GM18909 (cell line): ENCODE results near the gene TRAF3IP1.

Experiments used
- ATAC-seq: cut with Tn5 transposase; IDR thresholded peaks from one replicate; pipeline ENCODE4 v1.9.1; 2021; ENCODE audit warnings: mild to moderate bottlenecking; ENCODE audit not compliant: unreplicated experiment, poor library complexity

Gene TRAF3IP1

DNA sequence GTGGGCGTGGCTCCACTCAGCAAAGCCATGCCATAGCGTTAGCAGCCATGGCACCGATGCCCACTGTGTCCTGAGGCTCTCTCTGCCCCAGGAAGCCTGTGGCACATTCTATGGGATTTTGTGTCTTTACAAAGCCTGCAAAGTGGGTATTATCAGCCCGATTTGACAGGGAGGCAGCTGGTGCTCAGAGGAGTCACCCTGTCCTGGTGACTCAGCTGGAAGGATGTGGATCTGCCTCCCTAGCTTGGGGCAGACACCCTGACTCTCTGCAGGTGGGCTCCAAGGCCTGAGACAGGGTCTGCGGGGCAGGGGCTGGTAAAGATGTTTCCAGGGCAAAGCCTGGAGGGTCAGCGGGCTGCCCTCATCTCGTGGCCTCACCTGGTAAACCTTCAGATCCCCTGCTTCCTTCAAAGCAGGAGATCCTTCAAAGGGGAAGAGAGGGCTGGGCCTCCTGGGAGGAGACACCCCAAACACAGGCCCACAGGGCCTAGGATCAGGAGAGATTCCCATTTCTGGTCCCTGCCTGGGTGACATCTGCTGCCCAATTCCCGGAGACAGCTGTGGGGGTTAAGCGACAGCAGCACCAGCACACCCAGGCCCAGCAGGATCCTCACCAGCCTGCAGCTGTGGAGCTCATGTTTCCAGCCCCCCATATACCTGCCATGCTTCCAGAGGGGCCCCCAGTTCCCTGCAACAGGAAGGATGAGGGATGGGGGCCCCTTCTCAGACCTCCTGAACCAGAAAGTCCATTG lies 103.4 kb downstream of the TRAF3IP1 start:
- ATAC-seq = no peak

DNA sequence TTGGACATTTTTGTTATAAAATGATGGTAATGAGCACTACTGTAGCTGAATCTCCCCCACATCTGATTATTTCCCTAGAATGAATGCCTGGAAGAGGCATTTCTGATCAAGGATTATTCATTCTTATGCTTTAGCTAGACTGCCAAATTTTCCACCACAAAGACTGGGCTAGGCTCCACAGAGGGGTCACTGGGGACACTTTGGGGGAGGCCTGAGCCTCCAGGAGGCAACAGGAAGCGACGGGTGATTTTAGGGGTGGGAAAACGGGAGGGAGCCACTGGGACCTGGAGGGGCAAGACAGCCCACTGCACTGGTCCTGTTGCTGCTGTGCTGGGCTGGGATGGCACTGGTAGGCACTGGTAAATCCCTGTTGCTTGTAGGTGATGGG lies 104.0 kb downstream of the TRAF3IP1 start:
- ATAC-seq = no peak

DNA sequence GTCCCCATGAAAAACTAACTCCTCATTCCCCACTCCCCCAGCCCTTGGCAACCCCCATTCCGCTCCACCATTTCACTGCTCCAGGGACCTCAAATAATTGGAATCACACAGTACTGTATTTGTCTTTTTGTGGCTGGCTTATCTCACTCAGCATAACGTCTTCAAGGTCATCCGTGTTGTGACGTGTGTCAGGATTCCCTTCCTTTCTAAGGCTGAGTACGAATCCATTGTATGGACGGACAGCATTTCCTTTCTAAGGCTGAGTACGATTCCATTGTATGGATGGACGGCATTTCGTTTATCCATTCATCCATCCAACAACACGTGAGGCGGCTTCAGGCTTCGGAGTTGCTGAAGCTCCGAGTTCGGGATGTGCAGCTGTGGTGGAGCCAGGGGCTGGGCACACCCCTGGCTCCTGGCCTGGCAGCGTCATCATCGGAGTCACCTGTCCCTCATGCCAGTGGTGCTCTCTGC lies 105.2 kb downstream of the TRAF3IP1 start:
- no peak for ATAC-seq

DNA sequence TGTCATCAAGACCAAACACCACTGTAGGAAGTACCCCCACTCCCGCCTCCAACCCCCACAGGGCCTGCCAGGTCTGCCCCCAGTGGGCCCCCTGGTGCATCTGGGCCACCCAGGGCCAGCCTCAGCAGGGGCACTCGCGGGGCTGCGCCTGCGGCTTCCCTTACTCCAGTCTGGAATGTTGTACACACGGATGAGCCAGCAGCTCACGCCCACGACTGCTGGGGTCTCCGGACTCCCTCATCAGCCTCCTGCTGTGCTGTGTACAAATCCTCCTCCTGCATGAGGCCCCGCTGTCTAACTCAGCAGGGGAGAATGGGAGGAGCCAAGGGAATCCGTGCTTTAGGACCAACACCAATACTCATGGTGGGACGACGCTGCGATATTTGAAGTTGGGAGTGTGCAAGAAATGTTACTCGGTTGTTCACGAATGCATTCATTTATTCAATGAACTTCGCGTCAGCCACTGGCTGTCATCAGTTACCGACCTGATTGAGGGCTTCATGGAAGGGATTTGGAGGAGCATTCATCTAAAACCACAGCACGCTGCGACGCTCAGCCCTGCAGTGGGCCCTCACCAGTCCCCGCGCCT lies 105.8 kb downstream of the TRAF3IP1 start:
- peak; percentile 13 for ATAC-seq

DNA sequence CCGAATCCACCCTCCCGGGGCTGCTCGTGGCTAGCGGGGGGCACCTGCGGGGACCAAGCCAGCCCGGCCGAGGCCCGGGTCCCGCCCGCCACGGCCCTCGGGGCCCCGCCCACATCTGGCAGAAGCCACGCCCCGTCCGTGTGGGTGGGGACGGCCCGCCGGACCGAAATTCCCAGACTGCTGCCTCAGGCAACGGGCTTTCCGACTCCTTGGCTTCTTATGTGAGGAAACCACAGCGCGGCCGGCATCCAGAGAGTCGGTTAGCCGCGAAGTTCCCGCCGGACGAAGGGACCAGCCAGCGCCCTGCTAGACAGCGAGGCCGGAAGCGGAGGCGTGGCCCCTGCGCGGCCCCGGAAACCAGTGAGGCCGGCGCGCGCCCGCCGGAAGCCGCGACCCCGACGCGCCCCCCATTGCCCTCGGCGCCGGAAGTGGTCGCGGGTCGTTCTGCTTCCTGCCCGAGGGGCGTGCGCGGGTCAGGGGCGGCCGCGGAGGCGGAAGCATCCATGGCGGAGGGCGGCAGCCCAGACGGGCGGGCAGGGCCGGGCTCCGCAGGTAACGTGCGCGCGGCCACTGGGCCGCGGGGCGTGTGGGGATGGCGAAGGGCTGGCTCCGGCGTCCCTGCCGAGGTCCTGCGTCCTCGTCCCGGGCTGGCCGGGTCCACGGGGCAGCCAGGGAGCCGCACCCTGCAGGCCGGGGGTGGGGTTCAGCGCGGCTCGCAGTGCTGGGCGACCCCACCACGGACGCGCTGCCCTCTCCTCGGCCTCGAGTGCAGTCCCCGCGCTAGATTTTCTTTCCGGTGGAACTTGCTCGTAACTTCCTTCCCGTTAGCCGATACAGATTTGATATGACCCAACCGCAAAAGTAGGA lies 106.5 kb downstream of the TRAF3IP1 start, which contains the start of gene ASB1:
Gene ASB1, plus strand, starts transcription at position 360 of the 867 bp plus-strand sequence. Its CDS starts 144 bp downstream, at position 504.
- ATAC-seq = peak; percentile 86

DNA sequence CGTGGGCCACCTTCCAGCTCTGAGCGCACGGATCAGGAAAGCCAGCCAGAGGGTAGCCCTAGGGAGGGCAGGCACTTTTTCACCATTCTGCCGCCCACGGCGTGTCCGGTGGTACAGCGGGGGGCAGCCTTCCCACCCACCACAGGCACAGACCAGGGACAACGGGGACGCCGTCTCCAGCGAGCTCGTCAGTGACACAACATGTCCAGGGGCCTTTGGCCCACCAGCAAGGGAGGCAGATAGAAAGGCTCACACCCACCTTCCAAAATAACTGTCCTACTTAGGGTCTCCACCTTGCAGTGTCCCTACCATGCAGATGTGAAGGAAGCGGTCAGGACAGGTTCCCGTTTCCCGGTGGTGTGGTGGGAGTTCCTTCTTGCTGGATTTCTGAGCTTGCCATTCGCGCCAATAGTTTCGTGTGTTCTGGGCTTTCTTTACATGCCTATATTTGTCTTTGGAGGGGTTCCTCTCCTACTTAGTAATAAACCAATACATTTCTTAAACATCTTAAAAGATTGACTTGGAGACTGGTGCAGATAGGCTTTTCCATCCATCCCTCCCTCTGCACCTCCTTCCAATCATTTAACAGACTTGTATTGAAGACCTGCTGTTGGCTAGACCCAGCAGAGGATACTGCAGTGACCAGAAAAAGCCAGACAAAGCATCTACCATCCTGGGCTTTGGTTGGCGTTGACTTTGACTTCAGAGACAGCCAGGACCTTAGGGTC lies 107.3 kb downstream of the TRAF3IP1 start:
- ATAC-seq = peak; percentile 7

DNA sequence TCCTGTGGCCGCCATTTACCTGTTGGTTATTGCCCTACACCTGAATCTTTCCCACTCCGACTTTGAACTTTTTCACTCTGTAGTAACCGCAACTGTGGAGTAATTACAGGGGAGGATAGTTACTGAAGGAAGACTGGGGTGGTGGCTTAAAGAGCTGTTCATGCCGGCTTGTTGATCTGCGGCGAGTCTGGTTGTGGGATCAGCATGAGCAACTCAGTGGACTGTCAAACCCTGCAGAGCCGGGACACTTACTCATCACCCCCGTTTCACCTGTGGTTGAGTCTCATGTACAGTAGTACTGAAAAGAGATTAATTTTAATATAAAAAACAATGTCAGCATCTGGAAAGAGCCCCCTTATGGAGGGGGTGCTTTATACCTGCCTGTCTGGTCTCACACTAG lies 108.5 kb downstream of the TRAF3IP1 start:
- no peak for ATAC-seq

DNA sequence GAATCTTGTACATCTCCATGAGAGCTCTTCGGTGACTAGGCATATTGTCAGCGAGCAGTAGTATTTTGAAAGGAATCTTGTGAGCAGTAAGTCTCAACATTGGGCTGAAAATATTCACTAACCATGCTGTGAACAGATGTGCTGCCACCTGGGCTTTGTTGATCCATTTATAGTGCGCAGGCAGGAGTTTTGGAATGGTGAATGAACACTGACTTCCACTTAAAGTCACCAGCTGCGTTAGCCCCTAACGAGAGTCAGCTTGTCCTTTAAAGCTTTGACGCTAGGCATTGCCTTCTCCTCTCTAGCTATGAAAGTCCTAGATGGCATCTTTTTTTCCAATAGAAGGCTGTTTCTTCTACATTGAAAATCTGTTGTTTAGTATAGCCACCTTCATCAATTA lies 110.5 kb downstream of the TRAF3IP1 start:
- no peak for ATAC-seq

DNA sequence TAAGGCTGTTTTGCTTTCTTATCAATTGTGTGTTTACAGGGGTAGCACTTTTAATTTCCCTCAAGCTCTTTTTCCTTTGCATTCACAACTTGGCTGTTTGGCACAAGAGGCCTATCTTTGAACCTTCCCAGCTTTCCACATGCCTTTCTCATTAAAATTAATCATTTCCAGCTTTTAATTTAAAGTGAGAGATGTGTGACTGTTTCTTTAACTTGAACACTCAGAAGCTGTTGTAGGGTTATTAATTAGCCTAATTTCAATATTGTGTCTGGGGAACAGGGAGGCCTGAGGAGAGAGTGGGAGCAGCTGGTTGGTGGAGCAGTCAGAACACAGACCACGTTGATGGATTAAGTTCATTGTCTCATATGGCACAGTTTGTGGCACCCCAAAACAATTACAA lies 111.1 kb downstream of the TRAF3IP1 start:
- ATAC-seq = no peak

DNA sequence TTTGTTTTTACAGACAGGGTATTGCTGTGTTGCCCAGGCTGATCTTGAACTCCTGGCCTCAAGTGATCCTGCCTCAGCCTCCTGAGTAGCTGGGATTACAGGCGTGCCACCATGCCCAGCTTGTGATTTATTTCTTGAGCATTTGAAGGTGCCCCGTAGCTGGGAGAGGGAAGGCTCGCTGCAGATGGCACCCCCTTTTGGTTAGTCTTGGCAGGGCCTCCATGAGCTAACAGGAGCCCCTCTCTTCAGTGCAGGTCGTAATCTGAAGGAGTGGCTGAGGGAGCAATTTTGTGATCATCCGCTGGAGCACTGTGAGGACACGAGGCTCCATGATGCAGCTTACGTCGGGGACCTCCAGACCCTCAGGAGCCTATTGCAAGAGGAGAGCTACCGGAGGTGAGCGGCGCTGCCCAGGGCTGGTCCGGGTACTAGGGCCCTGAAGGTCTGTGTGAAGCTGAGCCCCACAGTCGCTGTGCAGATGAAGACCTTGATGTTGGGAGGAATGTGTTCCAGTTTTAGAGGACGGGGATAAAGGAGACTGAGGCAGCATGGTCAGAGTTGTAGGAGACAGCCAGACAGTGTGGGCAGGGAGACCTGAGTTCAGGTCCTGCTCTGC lies 113.1 kb downstream of the TRAF3IP1 start:
- no peak for ATAC-seq

DNA sequence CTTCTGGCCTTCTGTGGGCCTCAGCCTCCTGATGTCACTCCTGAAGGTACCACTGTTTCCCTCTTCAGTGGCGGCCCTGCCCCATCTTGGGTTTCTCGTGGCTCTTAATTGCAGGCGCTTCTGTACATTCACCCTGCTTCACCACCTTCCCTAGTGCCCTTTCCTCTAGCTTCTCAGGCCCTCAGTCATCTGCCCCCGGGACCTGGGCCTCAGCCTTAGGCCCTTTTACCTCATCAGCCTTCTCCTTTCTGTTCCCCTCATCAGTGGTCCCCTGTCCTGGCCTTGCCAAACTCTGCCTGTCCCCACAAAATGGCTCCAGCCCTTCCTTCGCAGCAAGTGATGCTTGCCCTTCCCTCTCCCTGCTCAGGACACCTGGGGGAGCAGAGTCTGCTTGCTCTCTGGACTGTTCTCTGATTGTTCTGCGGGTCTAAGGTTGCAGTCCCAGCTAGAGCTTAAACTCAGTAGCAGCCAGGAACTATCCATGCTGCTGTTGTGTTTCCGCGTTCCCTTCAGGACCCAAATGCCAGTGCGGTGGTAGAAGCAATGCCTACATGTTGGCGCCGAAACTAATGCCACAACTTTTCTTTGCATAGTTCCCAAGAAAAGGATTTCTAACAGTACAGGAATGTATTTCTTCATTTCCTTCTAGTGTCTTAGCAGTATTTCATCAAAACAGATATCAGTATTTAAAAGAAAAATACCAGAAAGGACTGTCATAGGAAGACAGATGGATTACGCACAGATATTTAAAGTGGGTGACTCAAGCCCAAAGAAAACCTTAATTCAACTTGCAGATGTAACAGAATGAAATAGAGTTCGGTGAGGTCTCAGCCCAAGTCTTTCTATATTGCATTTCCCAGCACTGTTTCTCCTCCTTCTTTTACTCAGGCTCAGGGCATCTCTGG lies 113.9 kb downstream of the TRAF3IP1 start:
- no peak for ATAC-seq

DNA sequence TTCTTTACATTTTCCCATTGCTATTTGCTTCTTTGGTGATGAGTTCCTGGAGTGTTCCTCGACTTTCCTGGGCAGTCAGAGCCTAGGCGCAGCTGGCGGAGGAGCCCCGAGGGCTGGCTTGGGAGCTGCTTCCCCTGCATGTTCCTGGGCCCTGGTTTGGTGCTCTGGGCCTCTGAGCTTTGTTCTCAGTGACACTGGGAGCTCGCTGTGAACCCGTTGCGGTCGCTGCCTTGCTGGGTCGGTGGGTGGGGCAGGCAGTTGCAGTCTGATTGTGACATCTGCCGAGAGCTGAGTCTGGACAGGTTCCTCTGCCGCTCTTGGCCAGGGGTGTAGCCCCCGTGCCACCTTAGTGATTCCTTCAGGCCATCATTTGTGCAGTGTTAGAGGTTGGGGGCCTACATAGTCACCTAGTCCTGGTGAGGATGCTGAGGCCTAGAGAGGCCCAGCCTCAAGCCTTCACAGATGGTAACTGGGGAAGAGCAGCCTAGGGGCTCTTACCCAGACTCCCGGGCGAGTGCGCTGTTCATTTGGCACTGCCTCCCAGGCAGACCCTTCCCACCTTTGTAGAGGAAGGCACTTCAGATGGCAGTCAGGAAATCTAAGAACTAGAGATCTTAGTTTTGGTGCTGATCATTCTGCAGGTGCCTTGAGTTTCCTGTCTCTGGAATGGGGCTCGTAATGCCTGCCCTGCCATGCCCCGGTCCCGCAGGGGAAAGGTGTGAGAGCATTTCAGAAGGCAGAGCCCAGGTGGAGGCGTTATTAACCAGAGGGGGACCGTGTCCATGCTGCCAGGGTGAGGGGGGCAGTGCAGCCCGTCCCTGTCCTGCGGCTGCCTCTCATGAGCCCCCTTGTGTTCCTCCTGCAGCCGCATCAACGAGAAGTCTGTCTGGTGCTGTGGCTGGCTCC lies 114.8 kb downstream of the TRAF3IP1 start:
- ATAC-seq = no peak

DNA sequence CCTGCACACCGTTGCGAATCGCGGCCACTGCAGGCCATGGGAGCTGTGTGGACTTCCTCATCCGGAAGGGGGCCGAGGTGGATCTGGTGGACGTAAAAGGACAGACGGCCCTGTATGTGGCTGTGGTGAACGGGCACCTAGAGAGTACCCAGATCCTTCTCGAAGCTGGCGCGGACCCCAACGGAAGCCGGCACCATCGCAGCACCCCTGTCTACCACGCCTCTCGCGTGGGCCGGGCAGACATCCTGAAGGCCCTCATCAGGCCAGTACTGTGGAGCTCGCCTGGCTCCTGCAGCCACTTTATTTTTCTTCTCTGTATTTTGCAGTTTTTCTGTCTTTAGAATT lies 115.4 kb downstream of the TRAF3IP1 start:
- ATAC-seq = no peak

DNA sequence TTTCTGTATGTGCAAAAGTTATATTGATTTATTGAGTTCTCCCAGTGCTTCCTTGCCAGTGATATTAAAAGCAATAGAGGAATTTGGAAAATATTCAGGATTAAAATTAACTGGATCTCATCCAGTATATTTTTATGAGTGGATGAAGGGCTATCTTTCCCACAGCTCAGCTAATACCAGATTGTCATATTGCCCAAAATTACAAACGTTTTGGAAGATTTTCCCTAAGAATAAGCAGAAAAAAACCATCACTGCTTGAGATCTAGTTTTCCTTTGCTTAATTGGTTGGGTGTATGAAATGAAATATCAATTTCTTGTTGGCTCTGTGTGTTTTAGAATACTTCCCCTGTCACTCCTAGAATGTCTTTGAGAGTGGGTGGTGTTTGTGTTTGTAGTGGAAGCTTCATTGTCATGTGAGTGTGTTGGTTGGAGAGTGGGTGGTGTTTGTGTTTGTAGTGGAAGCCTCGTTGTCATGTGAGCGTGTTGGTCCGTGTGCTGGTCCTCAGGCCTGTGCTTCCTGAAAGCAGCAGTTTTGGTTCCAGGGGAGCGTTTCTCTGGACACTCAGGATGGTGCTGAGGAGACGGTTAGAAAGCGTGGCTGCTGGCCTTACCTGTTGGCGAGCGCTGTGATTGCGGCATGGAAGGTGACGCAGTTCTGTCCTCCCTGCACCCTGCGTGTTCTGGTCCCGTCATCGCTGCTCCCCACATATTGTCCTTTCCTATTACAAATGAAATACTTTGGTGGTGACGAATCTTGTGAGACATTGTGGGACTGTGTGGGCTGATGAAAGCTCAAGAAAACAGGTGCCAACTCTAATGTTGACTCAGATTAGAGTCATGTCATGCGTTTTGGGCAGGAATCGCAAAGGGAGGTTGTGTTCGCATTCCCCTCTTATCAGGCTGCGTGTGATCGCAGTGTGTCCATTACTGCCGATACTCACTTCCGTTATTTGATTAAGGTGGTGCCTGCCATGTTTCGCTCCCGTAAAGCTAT lies 118.8 kb downstream of the TRAF3IP1 start:
- no peak for ATAC-seq

DNA sequence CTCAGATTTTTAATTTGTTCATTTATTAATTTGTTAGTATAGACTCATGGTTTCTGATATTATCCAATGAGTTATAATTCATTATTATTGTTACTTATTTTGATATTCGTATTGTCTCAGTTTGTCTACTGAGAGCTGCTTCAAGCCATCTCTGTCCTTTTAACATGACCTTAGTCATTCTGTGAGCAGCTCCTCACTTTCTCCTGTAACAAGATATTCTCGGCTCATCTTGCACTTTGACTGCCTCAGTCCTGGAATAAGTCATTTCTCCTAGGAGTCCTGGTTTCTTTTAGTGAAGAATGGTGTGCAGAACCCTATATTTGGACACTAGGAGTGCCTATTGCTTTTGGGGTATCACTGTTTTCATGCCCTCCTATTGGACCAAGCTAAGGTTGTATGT lies 119.6 kb downstream of the TRAF3IP1 start:
- ATAC-seq = no peak

DNA sequence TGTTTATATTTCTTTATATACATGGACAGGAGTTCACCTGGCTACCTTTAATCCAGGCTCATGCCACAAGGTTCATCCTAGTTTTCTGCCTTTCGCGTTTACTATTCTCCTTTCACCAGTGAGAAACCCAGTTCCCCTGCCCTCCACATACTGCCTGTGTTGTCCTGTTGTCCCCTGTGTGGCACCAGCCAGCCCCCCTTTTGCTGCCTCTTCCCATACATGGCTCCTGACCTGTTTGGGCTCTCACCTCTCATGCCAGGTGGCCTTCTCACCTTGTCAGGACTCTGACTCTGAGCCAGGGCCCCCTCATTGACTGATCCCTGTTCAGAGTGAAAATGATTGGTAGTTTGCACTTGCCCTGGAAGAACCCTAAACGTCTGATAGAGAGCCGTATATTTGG lies 120.0 kb downstream of the TRAF3IP1 start:
- ATAC-seq = no peak

DNA sequence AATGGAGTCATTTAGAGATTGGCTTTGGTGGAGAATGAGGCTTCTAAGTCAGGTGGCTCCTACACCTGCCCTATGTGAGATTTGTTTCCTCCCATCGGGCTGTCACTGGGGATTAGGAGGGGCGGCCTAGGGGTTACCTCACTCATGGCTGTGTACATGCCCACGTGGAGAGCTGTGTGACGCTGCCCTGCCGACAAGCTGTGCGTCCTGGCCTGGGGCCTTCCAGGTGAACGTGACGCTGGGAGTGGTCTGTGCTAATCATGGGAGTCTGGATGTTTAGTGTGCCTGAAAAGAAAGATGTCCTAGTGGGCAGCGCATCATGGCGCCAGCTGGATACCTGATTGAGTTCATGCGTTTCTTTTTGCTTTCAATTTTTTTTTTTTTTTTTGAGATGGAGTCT lies 120.4 kb downstream of the TRAF3IP1 start:
- no peak for ATAC-seq
